SK-N-SH treated with all-trans-retinoic acid at 6 μM for 48 hours (cell line): ENCODE data around the gene MAGOHB.

Experiments
- ARNTL ChIP-seq: fragments of 450-650 bp; formaldehyde crosslinking; IDR thresholded peaks from 2 replicates; pipeline ENCODE4 v1.5.0; 2020; ENCODE audit warnings: low read depth, mild to moderate bottlenecking, moderate library complexity, borderline replicate concordance
- CREB5 ChIP-seq: fragments of 250-450 bp; sonication (Bioruptor Pico); IDR thresholded peaks from 2 replicates; pipeline ENCODE4 v1.5.1; 2020; ENCODE audit warnings: low read depth, mild to moderate bottlenecking, moderate library complexity
- PPARA ChIP-seq: fragments of 250-450 bp; sonication (Bioruptor Pico); IDR thresholded peaks from 2 replicates; pipeline ENCODE4 v1.5.0; 2020; ENCODE audit warnings: mild to moderate bottlenecking, borderline replicate concordance
- SNAI2 ChIP-seq: fragments of 250-450 bp; sonication (Bioruptor Pico); IDR thresholded peaks from 2 replicates; pipeline ENCODE4 v1.5.0; 2020; ENCODE audit warnings: mild to moderate bottlenecking, moderate library complexity
- ZC3H10 ChIP-seq: fragments of 250-450 bp; sonication (Bioruptor Pico); IDR thresholded peaks from 2 replicates; pipeline ENCODE4 v1.5.1; 2021; ENCODE audit warnings: mild to moderate bottlenecking, moderate library complexity
- ZFP3 ChIP-seq: fragments of 250-450 bp; sonication (Bioruptor Pico); IDR thresholded peaks from 2 replicates; pipeline ENCODE4 v1.5.0; 2020; ENCODE audit warnings: mild to moderate bottlenecking, moderate library complexity
- ZFP30 ChIP-seq: fragments of 450-650 bp; formaldehyde crosslinking; IDR thresholded peaks from 2 replicates; pipeline ENCODE4 v1.5.0; 2022; ENCODE audit warnings: mild to moderate bottlenecking, moderate library complexity
- ZNF8 ChIP-seq: fragments of 450-650 bp; formaldehyde crosslinking; IDR thresholded peaks from 2 replicates; pipeline ENCODE4 v1.5.0; 2020; ENCODE audit warnings: mild to moderate bottlenecking, moderate library complexity

GRCh38 chr12:10621278-10621677 is 7.9 kb upstream of the MAGOHB start:
- no peak for TF ChIP-seq ZNF8
- no peak for TF ChIP-seq SNAI2 (CRISPR knock-in tag)
- no peak for TF ChIP-seq CREB5 (CRISPR knock-in tag)
- no peak for TF ChIP-seq ZFP30 (CRISPR knock-in tag)
- no peak for TF ChIP-seq ARNTL (CRISPR knock-in tag)
- no peak for TF ChIP-seq ZC3H10
- no peak for TF ChIP-seq ZFP3 (CRISPR knock-in tag)
- TF ChIP-seq PPARA (CRISPR knock-in tag) = no peak
